HG03575 (cell line): ENCODE results near the gene GJA8.
"Not testable (repeated sequence)": the region's sequence is repeated elsewhere in the genome, so short reads cannot be mapped to it uniquely, and the experiment has no call there.

Experiments
- ATAC-seq: cut with Tn5 transposase; IDR thresholded peaks from one replicate; pipeline ENCODE4 v1.9.1; 2021; ENCODE audit not compliant: unreplicated experiment, insufficient number of reproducible peaks, low FRiP score; ENCODE audit errors: extremely low read depth

The GJA8 gene

GRCh38 chr1:147919896-147920295 lies 17.3 kb downstream of the GJA8 start:
- no peak for ATAC-seq

DNA sequence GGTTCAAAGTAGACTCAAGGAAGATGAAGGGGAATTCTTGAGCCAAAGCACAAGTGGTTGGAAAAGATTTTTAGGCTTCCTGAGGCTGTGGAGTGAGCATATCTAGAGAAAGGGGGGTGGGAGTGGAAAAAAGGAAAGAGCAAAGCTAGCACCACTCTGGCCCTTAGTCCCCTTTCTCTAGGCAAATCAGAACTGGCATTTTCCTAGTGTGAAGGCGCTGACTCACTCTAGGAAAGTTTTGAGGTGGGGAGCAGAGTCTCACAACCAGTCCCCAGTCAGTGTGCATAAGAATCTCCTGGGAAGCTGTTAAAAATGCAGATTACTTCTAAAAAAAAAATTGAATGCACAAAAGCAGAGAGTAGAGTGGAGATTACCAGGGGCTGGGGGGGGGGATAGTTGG lies 22.2 kb downstream of the GJA8 start:
- ATAC-seq: no peak

DNA sequence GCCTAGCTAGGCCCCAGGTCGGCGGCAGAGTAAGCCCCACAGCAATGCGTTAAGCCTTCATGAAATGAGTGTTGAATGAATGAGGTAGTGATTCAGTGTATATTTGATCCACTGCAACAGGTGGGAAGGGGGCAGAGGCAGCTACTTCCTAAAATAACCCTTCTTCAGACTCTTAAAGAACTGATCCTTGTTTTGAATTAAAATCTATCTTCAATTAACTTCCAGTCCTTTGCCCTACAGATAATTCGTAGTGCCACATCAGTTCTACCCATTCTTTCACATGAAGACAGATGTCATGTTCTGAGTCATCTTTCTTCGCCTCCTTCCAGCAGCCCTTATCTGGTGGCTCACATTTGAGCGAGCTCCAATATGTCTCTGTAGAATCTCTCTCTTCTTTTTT lies 24.6 kb downstream of the GJA8 start:
- ATAC-seq: not testable (repeated sequence)

- ATAC-seq: not testable (repeated sequence)
These were observed 25.1 kb downstream of the GJA8 start for GRCh38 chr1:147927689-147928088.

DNA sequence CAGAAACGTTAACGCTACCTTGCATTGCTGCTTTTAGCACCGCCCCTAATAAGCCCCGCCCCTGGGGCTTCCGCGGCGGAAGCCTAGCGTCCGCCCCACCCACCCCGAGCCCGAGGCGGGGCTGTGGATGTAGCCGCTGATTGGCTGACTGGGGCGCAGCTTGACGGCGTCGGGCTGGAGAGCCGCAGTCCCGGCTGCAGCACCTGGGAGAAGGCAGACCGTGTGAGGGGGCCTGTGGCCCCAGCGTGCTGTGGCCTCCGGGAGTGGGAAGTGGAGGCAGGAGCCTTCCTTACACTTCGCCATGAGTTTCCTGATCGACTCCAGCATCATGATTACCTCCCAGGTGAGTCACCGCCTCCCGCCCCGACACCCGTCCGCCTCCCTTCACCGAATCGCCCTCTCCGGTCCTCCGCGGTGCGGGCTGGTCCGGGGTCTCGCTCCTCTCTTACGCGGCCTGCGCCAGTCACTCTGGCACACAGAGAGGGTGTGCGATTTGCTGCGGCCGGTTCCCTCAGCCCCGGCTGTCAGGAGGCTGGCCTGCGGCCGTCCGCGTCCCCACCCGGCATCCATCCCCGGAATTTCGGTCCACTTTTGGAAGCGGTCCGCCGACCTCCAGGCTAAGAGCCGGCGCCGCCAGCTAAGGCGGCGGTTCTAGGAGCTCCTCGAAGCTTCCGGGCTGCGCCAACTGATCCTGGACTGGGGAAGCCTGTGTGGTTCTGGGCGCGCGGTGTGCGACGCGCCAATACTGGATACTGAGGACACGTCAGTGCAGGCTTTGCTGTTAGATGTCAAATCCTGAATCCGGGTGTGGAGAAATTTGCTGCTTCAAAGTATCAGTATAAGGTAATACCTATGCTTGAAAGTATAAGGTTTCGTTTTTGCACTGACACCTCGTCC lies 25.9 kb downstream of the GJA8 start, which contains the start of gene GPR89B:
Gene GPR89B (plus strand): TSS at position 185 of the 897 bp plus-strand sequence. CDS start 117 bp downstream, at position 302.
- peak; percentile 79 for ATAC-seq

GRCh38 chr1:147931137-147931536 lies 28.5 kb downstream of the GJA8 start:
- ATAC-seq: not testable (repeated sequence)

- ATAC-seq: not testable (repeated sequence)
These were observed 32.7 kb downstream of the GJA8 start for GRCh38 chr1:147935296-147935695.

DNA sequence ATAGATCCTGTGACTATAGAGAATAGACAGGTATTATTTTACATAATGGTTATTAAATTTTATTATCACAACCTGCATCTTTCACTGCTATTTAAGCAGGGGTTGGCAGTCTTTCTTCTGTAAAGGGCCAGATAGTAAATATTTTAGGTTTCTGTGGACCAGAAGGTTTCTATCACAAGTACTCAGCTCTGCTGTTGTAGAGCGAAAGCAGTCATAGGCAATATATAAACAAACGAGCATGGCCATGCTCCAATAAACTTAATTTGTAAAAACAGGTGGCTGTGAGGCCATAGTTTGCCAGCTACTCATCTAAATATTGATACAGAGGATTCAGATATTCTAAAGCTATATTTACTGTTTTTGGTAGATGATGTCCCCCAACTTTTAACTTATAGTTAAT lies 37.9 kb downstream of the GJA8 start:
- not testable (repeated sequence) for ATAC-seq

DNA sequence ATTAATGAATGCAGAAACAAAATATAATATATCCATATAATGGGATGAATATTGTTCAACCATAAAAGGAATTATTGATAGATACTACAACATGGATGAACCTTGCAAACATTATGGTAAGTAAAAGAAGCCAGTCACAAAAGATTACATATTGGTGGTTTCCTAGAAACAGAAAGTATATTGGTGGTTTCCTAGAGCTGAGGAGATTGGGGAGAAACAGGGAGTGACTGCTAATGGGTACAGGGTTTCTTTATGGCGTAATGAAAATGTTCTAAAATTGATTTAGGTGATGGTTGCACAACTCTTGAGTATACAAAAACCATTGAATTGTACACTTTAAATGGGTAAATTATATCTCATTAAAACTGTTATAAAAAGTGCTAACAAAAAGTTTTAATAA lies 40.0 kb downstream of the GJA8 start:
- ATAC-seq: not testable (repeated sequence)

GRCh38 chr1:147949517-147949916 lies 46.9 kb downstream of the GJA8 start:
- not testable (repeated sequence) for ATAC-seq
